Rectal smooth muscle tissue (tissue), 1 donor: Measurements from ENCODE around the gene RPL22L1.
A peak's percentile ranks its signal among the peaks of the same experiment; 100 is the strongest.

Source experiments
- H3K27ac ChIP-seq: one replicate; pipeline ENCODE4 v1.7.0; 2013; ENCODE audit warnings: low read depth, low read length, inconsistent platforms
- H3K27me3 ChIP-seq: one replicate; pipeline ENCODE4 v1.7.0; 2013; ENCODE audit warnings: low read length; ENCODE audit not compliant: control insufficient read depth, insufficient read depth
- H3K36me3 ChIP-seq: one replicate; pipeline ENCODE4 v1.7.0; 2013; ENCODE audit warnings: low read length; ENCODE audit not compliant: control insufficient read depth, insufficient read depth
- H3K4me1 ChIP-seq: one replicate; pipeline ENCODE4 v1.7.0; 2013; ENCODE audit warnings: low read length; ENCODE audit not compliant: control insufficient read depth, insufficient read depth
- H3K4me3 ChIP-seq: one replicate; pipeline ENCODE4 v1.7.0; 2013; ENCODE audit warnings: low read length
- H3K9ac ChIP-seq: one replicate; pipeline ENCODE4 v1.7.0; 2013; ENCODE audit warnings: low read length

The RPL22L1 gene

GRCh38 chr3:170869645-170870593 lies at the start of gene RPL22L1:
RPL22L1 (minus strand) TSS chr3:170870195; CDS start chr3:170870167, 28 bp downstream.
- Histone ChIP-seq H3K4me3 (peak within 1 kb of the TSS; percentile 100), H3K9ac (peak within 1 kb of the TSS; percentile 90), H3K27ac (peak within 1 kb of the TSS; percentile 70), H3K27me3 (no peaks in the 10 kb centered on the region), H3K36me3 (peaks cover 7% of the 10 kb centered on the region), H3K4me1 (peaks cover 4% of the 10 kb centered on the region)

GRCh38 chr3:170918715-170919114 lies 48.7 kb upstream of the RPL22L1 start:
- Histone ChIP-seq H3K27me3 (no peaks in the 10 kb centered on the region), H3K36me3 (no peaks in the 10 kb centered on the region), H3K27ac (no peak overlapping the region), H3K4me3 (no peak overlapping the region), H3K9ac (no peak overlapping the region), H3K4me1 (no peaks in the 10 kb centered on the region)

DNA sequence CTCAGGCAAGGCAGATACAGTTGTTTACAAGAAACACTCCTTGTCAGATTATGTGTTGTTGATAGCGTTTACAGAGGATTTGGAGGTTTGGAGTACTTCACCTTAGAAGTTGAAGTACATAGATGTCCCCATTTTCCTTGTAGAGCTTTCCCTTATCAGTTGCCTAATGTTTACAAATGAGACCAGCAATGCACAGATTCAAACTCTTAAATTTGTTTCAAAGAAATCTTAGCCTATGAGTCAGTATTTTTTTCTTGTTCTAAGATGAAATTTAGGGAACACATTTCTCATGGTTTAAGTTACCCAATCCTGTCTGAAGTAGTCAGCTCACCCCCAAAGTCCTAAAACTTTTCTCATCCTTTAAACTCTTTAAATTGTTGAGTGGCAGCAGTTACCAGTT lies 44.7 kb upstream of the RPL22L1 start:
- H3K9ac ChIP-seq, result no peak overlapping the region
- no peaks in the 10 kb centered on the region for H3K27me3 ChIP-seq
- H3K4me3 ChIP-seq, result no peak overlapping the region
- H3K36me3 ChIP-seq, result no peaks in the 10 kb centered on the region
- H3K4me1 ChIP-seq, result no peaks in the 10 kb centered on the region
- H3K27ac ChIP-seq, result no peak overlapping the region

- Histone ChIP-seq H3K4me1 (no peaks in the 10 kb centered on the region), H3K27me3 (no peaks in the 10 kb centered on the region), H3K36me3 (no peaks in the 10 kb centered on the region), H3K9ac (no peak overlapping the region), H3K27ac (no peak overlapping the region), H3K4me3 (no peak overlapping the region)
Observed at GRCh38 chr3:170914212-170914611, 44.2 kb upstream of the RPL22L1 start.

GRCh38 chr3:170911051-170911450 lies 41.1 kb upstream of the RPL22L1 start:
- no peaks in the 10 kb centered on the region for H3K27me3 ChIP-seq
- H3K9ac ChIP-seq, result no peak overlapping the region
- no peak overlapping the region for H3K27ac ChIP-seq
- peaks cover 7% of the 10 kb centered on the region for H3K4me1 ChIP-seq
- H3K4me3 ChIP-seq, result no peak overlapping the region
- no peaks in the 10 kb centered on the region for H3K36me3 ChIP-seq

- Histone ChIP-seq H3K4me1 (peaks cover 7% of the 10 kb centered on the region), H3K27ac (no peak overlapping the region), H3K9ac (no peak overlapping the region), H3K27me3 (no peaks in the 10 kb centered on the region), H3K4me3 (no peak overlapping the region), H3K36me3 (no peaks in the 10 kb centered on the region)
Observed at GRCh38 chr3:170910542-170910941, 40.5 kb upstream of the RPL22L1 start.

- Histone ChIP-seq H3K27ac (no peak overlapping the region), H3K36me3 (no peaks in the 10 kb centered on the region), H3K4me3 (peak overlapping the region; percentile 84), H3K4me1 (peaks cover 7% of the 10 kb centered on the region), H3K9ac (no peak overlapping the region), H3K27me3 (no peaks in the 10 kb centered on the region)
Observed at GRCh38 chr3:170909129-170909903, 39.3 kb upstream of the RPL22L1 start.

- no peaks in the 10 kb centered on the region for H3K27me3 ChIP-seq
- peak within 1 kb of the TSS; percentile 62 for H3K9ac ChIP-seq
- H3K36me3 ChIP-seq, result no peaks in the 10 kb centered on the region
- H3K4me3 ChIP-seq, result peak within 1 kb of the TSS; percentile 84
- peaks cover 7% of the 10 kb centered on the region for H3K4me1 ChIP-seq
- H3K27ac ChIP-seq, result peak within 1 kb of the TSS; percentile 61
Observed at GRCh38 chr3:170908235-170909116, 38.5 kb upstream of the RPL22L1 start, which contains the start of gene EIF5A2. EIF5A2 (minus strand) TSS chr3:170908637; CDS start chr3:170907806, 831 bp downstream.

DNA sequence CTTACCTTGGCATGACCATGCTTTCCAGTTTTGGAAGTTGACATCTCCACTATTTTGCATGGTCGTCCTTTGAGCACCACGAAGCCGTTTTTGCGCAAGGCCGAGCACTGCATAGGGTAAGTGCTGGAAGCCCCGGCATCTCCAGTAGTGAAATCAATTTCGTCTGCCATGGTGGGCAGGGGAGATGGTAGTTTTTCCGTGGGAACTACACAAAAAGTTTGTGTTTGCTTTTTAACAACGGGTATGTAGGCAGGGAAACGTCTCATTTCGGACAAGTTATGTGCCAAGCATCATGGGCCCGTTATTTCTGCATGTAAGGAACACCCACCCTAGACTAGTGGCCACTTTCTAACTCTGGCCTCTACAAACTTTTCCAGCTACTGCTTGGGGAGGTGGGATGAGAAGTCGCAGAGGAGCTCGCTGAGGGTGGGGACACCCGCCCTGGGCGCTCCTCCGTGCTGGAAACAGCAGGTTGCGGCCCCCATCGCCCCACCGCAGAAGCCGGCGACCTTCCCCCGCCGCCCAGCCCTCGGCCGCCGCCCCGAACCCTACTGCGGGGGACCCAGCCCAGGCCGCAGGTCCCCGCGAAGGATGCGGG lies 37.7 kb upstream of the RPL22L1 start:
- Histone ChIP-seq H3K27ac (peak overlapping the region; percentile 61), H3K27me3 (no peaks in the 10 kb centered on the region), H3K9ac (peak overlapping the region; percentile 62), H3K4me3 (peak overlapping the region; percentile 84), H3K4me1 (peaks cover 7% of the 10 kb centered on the region), H3K36me3 (no peaks in the 10 kb centered on the region)

- Histone ChIP-seq H3K4me1 (peaks cover 7% of the 10 kb centered on the region), H3K9ac (no peak overlapping the region), H3K27me3 (no peaks in the 10 kb centered on the region), H3K36me3 (no peaks in the 10 kb centered on the region), H3K27ac (no peak overlapping the region), H3K4me3 (no peak overlapping the region)
Observed at GRCh38 chr3:170905862-170906261, 35.9 kb upstream of the RPL22L1 start.

GRCh38 chr3:170903123-170903522 lies 33.1 kb upstream of the RPL22L1 start:
- Histone ChIP-seq H3K9ac (no peak overlapping the region), H3K27me3 (no peaks in the 10 kb centered on the region), H3K4me1 (peaks cover 7% of the 10 kb centered on the region), H3K27ac (no peak overlapping the region), H3K4me3 (no peak overlapping the region), H3K36me3 (no peaks in the 10 kb centered on the region)
